Endothelial cell of umbilical vein (primary cell): Measurements from ENCODE around the gene SPOP. TPM values are rescaled to one million over a fixed set of nuclear protein-coding genes. Genes with fewer than 3 reads are reported as not detected.

Experiments used
- BruUV-seq: library from RNA; stranded (reverse); fragments of 400-500 nt; replicated peaks from 2 replicates; lab custom pipeline; 2021; lab: Mats Ljungman, UMichigan
- CTCF ChIA-PET: fragments of 300-600, 350-600 bp; sonication (Branson Sonifier 250); formaldehyde crosslinking; loops from one replicate; lab custom pipeline; 2021; ENCODE audit warnings: antibody characterized with exemption, inconsistent platforms; lab: Charles Lee
- POLR2A ChIA-PET: fragments of 300-600, 350-600 bp; sonication (Branson Sonifier 250); formaldehyde crosslinking; loops from one replicate; lab custom pipeline; 2021; ENCODE audit warnings: antibody characterized with exemption, inconsistent platforms; lab: Charles Lee
- DNase-seq: peaks from one replicate; pipeline ENCODE4 v3.0.0-alpha.2; 2011; ENCODE audit warnings: low read depth, low spot score
- FAIRE-seq: peaks from 2 replicates; lab custom pipeline; 2011; peaks lifted over from hg19 to GRCh38; lab: Jason Lieb, UNC
- H2AFZ ChIP-seq: 2 replicates; pipeline ENCODE4 v1.6.0; 2012; ENCODE audit warnings: low read depth, low read length, control low read depth, inconsistent platforms
- H3K27ac ChIP-seq: 2 replicates; pipeline ENCODE4 v1.5.1; 2011; ENCODE audit warnings: low read depth, mild to moderate bottlenecking, control low read depth, low read length, moderate library complexity; ENCODE audit not compliant: insufficient read depth
- H3K27me3 ChIP-seq, 2 experiments: 2 replicates each; pipeline versions ENCODE4 v1.6.0 to v1.6.1; 2011; ENCODE audit warnings: low read length in 2 of 2, mixed read lengths in 1 of 2; ENCODE audit not compliant: control insufficient read depth in 2 of 2, insufficient read depth in 2 of 2
- H3K36me3 ChIP-seq, 2 experiments: 2 replicates in 1 of 2; 3 replicates in 1 of 2; pipeline ENCODE4 v1.5.1; 2011; ENCODE audit warnings: low read length in 2 of 2, mild to moderate bottlenecking in 1 of 2, moderate library complexity in 1 of 2; ENCODE audit not compliant: control insufficient read depth in 2 of 2, insufficient read depth in 2 of 2; ENCODE audit errors: extremely low read depth in 1 of 2
- H3K4me1 ChIP-seq: 3 replicates; pipeline ENCODE4 v1.5.1; 2011; ENCODE audit warnings: mild to moderate bottlenecking, low read length; ENCODE audit not compliant: control insufficient read depth, insufficient read depth; ENCODE audit errors: extremely low read depth
- H3K4me2 ChIP-seq: 2 replicates; pipeline ENCODE4 v1.6.1; 2011; ENCODE audit warnings: low read length, control low read depth, mixed read lengths; ENCODE audit not compliant: insufficient read depth
- H3K4me3 ChIP-seq, 3 experiments: fragments of 200-600 bp in 1 of 3; sonication (generic), shearing (Covaris generic) in 1 of 3; replicated peaks in 1 of 3; 2 replicates each; pipeline ENCODE4 v1.5.1; 2011 to 2016; ENCODE audit warnings: control low read depth in 3 of 3, low read length in 3 of 3, mild to moderate bottlenecking in 2 of 3, inconsistent platforms in 1 of 3, low read depth in 1 of 3, moderate library complexity in 1 of 3; ENCODE audit not compliant: insufficient read depth in 1 of 3
- H3K79me2 ChIP-seq: 2 replicates; pipeline ENCODE4 v1.6.0; 2012; ENCODE audit warnings: low read length, inconsistent platforms; ENCODE audit not compliant: control insufficient read depth, insufficient read depth
- H3K9ac ChIP-seq: replicated peaks from 2 replicates; pipeline ENCODE3; 2011; ENCODE audit warnings: low read length, control low read depth; ENCODE audit not compliant: insufficient read depth; ENCODE audit errors: extremely low read depth
- H3K9me1 ChIP-seq: replicated peaks from 3 replicates; pipeline ENCODE4 v1.6.0; 2011; ENCODE audit warnings: mild to moderate bottlenecking, low read length; ENCODE audit not compliant: control insufficient read depth, insufficient read depth; ENCODE audit errors: extremely low read depth
- H3K9me3 ChIP-seq: replicated peaks from 2 replicates; pipeline ENCODE4 v1.5.1; 2012; ENCODE audit warnings: low read length, inconsistent platforms; ENCODE audit not compliant: control insufficient read depth, insufficient read depth
- H4K20me1 ChIP-seq: replicated peaks from 2 replicates; pipeline ENCODE3; 2011; ENCODE audit warnings: mild to moderate bottlenecking, low read length; ENCODE audit not compliant: control insufficient read depth, insufficient read depth; ENCODE audit errors: extremely low read depth
- CTCF ChIP-seq, 2 donors: IDR thresholded peaks; 1 replicate in 1 of 2; 2 replicates in 1 of 2; pipeline ENCODE4 v1.5.1; 2011; ENCODE audit warnings: low read length in 2 of 2, mild to moderate bottlenecking in 2 of 2, moderate library complexity in 2 of 2, control low read depth in 1 of 2, inconsistent platforms in 1 of 2, low read depth in 1 of 2; ENCODE audit not compliant: insufficient read depth in 1 of 2; ENCODE audit errors: extremely low read depth in 1 of 2
- EZH2 ChIP-seq: IDR thresholded peaks from 2 replicates; pipeline ENCODE4 v1.6.1; 2012; ENCODE audit warnings: borderline replicate concordance, low read depth, mild to moderate bottlenecking, moderate library complexity, low read length, inconsistent platforms; ENCODE audit not compliant: severe bottlenecking
- FOS ChIP-seq: IDR thresholded peaks from 2 replicates; pipeline ENCODE4 v1.6.1; 2011; ENCODE audit warnings: mild to moderate bottlenecking, low read length, moderate library complexity, borderline replicate concordance; ENCODE audit not compliant: insufficient read depth
- GATA2 ChIP-seq: IDR thresholded peaks from 2 replicates; pipeline ENCODE4 v1.7.0; 2011; ENCODE audit warnings: low read depth, mild to moderate bottlenecking, moderate library complexity, mixed read lengths, low read length; ENCODE audit not compliant: insufficient read length, insufficient read depth
- JUN ChIP-seq: IDR thresholded peaks from 2 replicates; pipeline ENCODE4 v1.6.1; 2011; ENCODE audit warnings: borderline replicate concordance, low read depth; ENCODE audit not compliant: insufficient read length, insufficient read depth
- MAX ChIP-seq: IDR thresholded peaks from 2 replicates; pipeline ENCODE4 v1.6.1; 2011; ENCODE audit not compliant: insufficient read depth, insufficient read length
- MYC ChIP-seq: IDR thresholded peaks from one replicate; pipeline ENCODE4 v1.6.1; 2011; ENCODE audit warnings: mild to moderate bottlenecking, low read depth, low read length
- POLR2A ChIP-seq: IDR thresholded peaks from 2 replicates; pipeline ENCODE4 v1.6.1; 2012; ENCODE audit warnings: low read depth, mild to moderate bottlenecking, control low read depth, low read length
- POLR2AphosphoS5 ChIP-seq: IDR thresholded peaks from 2 replicates; pipeline ENCODE4 v1.6.1; 2012; ENCODE audit warnings: low read depth, mild to moderate bottlenecking, control low read depth, low read length, moderate library complexity; ENCODE audit not compliant: insufficient read depth
- dilution Hi-C: fragments of 300-500 bp; cut with MboI; formaldehyde crosslinking; loops from one replicate; pipeline ENCODE4 v1.15.0; 2019; ENCODE audit warnings: low sequenced_read_pairs; ENCODE audit not compliant: extremely low pct_ligation_motif_present
- intact Hi-C: fragments of 100-400 bp; cut with micrococcal nuclease; formaldehyde crosslinking; loops from one replicate; pipeline ENCODE4 v1.10.0; 2022
- polyA plus RNA-seq, 4 experiments: library from polyadenylated mRNA; depleted of rRNA in 3 of 4; stranded (reverse) in 3 of 4; unstranded in 1 of 4; fragments of >200 nt; gene quantifications; 2 replicates each; pipeline versions ENCODE4 v1.2.1 to v1.2.3, GENCODE V29; 2011 to 2012; ENCODE audit warnings: missing spikeins in 1 of 4
- total RNA-seq: library from RNA; stranded (reverse); gene quantifications from 2 replicates; pipeline ENCODE4 v1.2.3, GENCODE V29; 2021

Gene SPOP
- total and polyA plus RNA-seq, 2 donors (not counting 3 experiments of a cell fraction or from before 2014, with no cell fraction given) = 46.9 to 61.0 TPM

- no peak overlapping the region for H3K9ac ChIP-seq
- no peaks in the 10 kb centered on the region for H3K27me3 ChIP-seq
- no peaks in the 10 kb centered on the region for H3K79me2 ChIP-seq
- CTCF ChIA-PET = interaction anchor here (1.0 to 1.6 kb wide), 3 partner anchors 10 to 19 kb away, joined by 3 to 5 read pairs (median 5); no protein-coding TSS in a partner anchor
- intact Hi-C loops (no loop called here), dilution Hi-C loops (no loop called here)
- H3K4me1 ChIP-seq = no peaks in the 10 kb centered on the region
- no peak overlapping the region for H3K27ac ChIP-seq
- no peaks in the 10 kb centered on the region for H4K20me1 ChIP-seq
- DNase-seq = no peak
- H3K4me3 ChIP-seq = no peak overlapping the region
- no peaks in the 10 kb centered on the region for H3K9me3 ChIP-seq
- H3K9me1 ChIP-seq = no peaks in the 10 kb centered on the region
- H3K36me3 ChIP-seq = no peaks in the 10 kb centered on the region
- FAIRE-seq = no peak
- TF ChIP-seq FOS (no peak), MAX (no peak), POLR2AphosphoS5 (no peak), EZH2 (no peak), MYC (no peak), CTCF (IDR thresholded peaks at IDR 0.05; ENCODE audit: extremely low read depth in 1 of 2, insufficient read depth in 1 of 2, low read depth in 1 of 2, low read length in 2 of 2) (no peak), JUN (no peak), GATA2 (no peak), POLR2A (no peak)
- no peak overlapping the region for H3K4me2 ChIP-seq
- BruUV-seq = no TSS peak
- no peak overlapping the region for H2AFZ ChIP-seq
- POLR2A ChIA-PET = no interaction called here
Measured at GRCh38 chr17:49588726-49589576, 88.9 kb downstream of the SPOP start.
